Epithelial cell of esophagus (primary cell): ENCODE results near the gene FXYD6.

Experiments used
- DNase-seq: peaks from one replicate; pipeline ENCODE4 v3.0.0; 2010; ENCODE audit warnings: low read depth
- H3K4me3 ChIP-seq: 2 replicates; pipeline ENCODE4 v1.5.1; 2011; ENCODE audit warnings: mild to moderate bottlenecking, low read length, control low read depth
- TF ChIP-seq, protein P1 (sequence below): IDR thresholded peaks from 2 replicates; pipeline ENCODE4 v1.5.1; 2011; ENCODE audit warnings: low read depth, mild to moderate bottlenecking, low read length, control low read depth, inconsistent platforms; ENCODE audit not compliant: insufficient read depth; ENCODE audit errors: missing control alignments

FXYD6 gene

DNA sequence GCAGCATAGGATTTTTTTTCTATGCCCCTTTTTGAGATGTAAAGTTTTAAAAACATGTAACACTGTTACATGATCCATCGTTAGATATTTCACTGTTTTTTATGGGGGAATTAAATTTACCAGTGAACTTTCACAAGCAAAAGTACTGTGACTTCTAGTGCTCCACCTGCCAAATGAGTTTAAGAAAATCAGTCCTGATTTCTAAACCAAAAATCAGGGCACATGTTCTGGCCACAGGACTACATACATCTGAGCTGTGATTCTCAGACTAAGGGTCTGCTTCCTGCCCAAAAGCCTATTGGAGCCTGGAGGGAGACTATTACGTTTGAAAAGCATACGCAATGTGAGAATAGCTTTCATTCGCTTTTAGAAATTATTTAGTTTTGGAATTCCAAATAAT lies 30.3 kb upstream of the FXYD6 start:
- H3K4me3 ChIP-seq, result no peak overlapping the region
- no peak for DNase-seq
- TF ChIP-seq, protein P1, sequence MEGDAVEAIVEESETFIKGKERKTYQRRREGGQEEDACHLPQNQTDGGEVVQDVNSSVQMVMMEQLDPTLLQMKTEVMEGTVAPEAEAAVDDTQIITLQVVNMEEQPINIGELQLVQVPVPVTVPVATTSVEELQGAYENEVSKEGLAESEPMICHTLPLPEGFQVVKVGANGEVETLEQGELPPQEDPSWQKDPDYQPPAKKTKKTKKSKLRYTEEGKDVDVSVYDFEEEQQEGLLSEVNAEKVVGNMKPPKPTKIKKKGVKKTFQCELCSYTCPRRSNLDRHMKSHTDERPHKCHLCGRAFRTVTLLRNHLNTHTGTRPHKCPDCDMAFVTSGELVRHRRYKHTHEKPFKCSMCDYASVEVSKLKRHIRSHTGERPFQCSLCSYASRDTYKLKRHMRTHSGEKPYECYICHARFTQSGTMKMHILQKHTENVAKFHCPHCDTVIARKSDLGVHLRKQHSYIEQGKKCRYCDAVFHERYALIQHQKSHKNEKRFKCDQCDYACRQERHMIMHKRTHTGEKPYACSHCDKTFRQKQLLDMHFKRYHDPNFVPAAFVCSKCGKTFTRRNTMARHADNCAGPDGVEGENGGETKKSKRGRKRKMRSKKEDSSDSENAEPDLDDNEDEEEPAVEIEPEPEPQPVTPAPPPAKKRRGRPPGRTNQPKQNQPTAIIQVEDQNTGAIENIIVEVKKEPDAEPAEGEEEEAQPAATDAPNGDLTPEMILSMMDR, result no peak

- TF ChIP-seq, protein P1, result no peak
- H3K4me3 ChIP-seq, result no peak overlapping the region
- no peak for DNase-seq
Observed at GRCh38 chr11:117906126-117906525, 29.7 kb upstream of the FXYD6 start.

DNA sequence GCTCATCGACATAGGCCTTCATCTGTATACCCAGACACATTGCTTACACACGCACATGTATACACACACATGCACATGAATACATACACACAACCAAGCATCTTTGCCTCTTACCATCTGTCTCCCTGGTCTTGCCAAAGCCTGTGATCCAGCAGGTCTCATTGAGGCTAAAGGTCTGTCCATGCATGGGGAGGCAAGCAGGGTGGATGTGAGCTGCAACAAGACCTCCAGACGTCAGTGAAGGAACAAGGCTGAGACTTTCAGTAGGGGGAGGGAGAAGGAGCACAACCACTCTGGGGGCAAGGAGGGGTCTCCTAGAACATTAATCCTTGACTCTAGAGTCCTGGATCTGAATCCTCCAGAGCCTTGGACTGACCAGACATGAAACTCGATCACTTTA lies 29.1 kb upstream of the FXYD6 start:
- TF ChIP-seq, protein P1, result no peak
- no peak for DNase-seq
- no peak overlapping the region for H3K4me3 ChIP-seq

GRCh38 chr11:117903505-117904382 lies 27.3 kb upstream of the FXYD6 start:
- no peak overlapping the region for H3K4me3 ChIP-seq
- TF ChIP-seq, protein P1, result no peak
- DNase-seq, result no peak

GRCh38 chr11:117902001-117902845 lies 25.8 kb upstream of the FXYD6 start:
- H3K4me3 ChIP-seq, result no peak overlapping the region
- DNase-seq, result no peak

DNA sequence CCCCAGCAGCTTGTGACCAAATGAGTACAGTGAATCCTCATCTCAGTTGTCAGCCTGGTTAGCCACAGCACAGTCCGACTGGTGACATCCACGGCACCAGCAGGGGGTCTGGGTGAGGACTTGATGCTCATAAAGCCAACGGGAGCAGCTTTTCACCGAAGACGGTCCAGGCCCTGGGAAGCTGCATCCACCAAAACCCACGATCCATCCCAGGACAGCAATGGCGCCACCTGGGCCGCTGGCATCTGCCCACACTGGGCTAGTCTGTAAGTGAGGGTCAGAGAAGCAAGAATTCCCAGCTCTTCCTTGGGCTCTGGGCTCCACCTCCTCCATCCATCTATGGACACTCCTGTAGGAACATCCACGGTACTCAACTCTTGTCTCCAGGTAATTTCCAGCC lies 25.1 kb upstream of the FXYD6 start:
- TF ChIP-seq, protein P1, result no peak
- H3K4me3 ChIP-seq, result no peak overlapping the region
- no peak for DNase-seq

More at GRCh38 chr11:117902001-117902845, 25.8 kb upstream of the FXYD6 start:
- TF ChIP-seq, protein P1, result no peak
